Amygdala (tissue), 56 donors: ENCODE data around the gene GAB1.

Source experiments
- DNase-seq, 56 donors: peaks; one replicate each; lab custom pipeline; 2025; lab: John Stamatoyannopoulos, UW

Gene GAB1

DNA sequence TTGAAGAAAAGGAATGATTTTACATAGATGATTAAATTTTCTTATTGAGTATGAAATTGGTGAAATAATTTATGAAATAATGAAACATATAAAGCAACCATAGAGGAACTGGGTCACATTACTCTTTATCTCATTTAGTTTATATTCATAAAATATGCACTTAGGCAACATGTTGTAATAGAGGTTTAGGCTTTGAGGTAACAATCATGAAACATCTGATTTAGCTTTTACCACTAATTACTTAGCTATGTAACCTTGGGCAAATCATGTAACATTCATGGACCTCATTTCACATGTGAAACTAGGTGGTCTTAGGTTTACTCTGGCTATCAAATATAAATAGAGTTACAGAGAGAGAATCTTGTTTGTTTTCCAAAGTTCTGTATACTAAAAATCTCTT is 122.3 kb downstream of the GAB1 start:
- no peak for DNase-seq

DNA sequence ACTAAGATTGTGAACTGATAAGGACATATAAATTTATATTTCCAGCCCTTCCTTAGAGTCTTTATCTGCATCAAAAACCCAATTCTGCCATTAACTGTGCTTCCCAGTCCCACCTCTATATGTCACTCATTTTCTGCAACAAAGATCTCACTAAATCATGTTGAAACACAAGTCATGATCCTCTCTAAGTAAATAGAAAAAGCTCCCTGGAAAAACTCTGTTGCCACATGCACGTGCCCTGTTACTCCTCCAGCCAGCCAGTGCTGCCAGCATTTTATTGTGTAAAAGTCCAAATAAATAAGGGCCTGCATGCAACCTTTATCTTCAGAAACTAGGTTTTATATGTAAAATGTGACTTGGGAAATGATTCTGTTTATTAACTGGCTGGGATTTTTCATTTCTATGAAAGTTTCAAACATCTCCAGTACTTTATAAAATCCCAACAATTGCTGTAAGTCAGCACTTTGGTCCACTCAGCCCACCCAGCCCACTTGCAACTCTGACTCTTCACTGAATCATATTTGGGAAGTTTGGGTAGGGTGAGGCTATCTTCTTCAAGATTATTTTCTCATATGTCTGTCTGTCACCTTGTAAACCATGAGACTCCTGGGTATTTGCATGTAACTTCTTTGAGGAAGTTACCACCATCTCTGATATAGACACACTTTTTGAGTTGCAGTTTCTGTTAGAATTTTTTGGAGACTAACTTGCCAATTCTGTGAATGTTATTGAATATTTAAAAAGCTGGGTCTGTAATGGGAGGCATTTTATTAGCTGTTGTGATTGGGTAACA is 136.9 kb downstream of the GAB1 start:
- DNase-seq: no peak

DNA sequence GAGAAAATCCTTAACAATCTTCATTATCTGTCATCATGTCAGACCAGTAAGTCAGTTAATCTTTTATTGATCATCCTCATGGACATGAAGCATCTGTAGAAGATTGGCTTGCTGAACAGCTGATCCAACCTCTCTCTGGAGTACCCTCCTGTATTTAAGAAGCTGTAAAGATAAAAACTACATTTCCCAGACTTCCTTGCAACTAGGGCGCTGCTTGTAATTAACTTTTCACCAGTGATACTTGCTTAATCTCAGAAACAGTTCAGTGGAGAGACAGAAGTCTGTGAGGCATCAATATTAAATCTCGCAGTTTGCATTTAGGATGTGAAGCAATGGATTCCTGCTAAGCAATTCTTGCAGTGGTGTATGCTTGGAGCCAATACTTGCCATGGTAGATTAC is 140.8 kb downstream of the GAB1 start:
- no peak for DNase-seq

DNA sequence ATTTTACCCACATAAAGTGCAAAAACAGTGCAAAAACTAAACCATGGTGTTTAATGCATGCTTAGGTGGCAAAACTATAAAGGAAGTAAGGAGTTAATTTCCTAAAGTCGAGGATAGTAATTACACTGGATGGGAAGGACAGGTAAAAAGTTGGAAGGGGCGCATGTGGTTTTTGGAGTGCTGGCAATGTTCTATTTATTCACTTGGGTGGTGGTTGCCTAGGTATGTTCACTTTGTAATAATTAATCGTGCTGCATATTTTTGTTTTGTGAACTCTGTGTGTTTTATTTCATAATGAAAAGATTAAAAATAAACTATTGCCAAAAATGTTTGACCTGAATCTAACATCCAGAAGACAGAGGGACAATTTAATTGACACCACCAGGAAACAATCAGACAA is 144.7 kb downstream of the GAB1 start:
- DNase-seq: no peak

DNA sequence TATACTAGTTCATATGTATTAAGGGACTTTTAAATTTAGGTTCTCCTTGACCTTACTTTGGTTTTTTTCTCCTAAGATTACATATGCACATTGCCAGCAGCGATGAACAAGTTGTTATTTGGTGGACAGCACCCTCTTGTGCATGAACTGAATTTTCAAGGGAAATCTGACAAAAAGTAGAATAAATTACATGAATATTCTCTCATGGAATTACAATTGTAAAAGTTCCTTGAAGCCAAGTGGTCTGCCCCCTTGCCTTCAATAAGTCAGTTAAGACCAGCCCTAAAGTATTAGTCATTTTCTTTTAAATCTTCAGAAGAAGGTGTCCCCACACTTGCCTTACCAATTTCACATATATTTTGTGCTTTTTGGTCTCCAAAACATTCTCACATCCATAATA is 146.2 kb downstream of the GAB1 start:
- DNase-seq: peak in 8 of 56 donors; percentile 1 to 65 (median 14)

DNA sequence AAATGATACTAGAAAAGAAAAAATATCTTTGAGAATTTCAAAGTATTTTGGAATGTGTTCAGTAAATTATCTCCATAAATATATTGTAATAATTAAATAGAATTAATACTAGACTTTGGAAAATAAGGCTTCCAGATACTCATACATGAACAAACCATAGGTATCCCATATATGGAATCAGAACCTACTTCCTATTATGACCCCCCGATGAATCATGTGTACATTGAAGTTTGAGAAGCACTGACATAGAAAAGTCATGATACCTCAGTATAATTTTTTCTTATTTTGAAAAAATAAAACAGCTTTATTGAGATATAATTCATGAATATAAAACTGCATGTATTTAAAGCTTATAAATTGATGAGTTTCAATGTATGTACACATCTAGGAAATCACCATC is 149.6 kb downstream of the GAB1 start:
- DNase-seq: no peak

DNA sequence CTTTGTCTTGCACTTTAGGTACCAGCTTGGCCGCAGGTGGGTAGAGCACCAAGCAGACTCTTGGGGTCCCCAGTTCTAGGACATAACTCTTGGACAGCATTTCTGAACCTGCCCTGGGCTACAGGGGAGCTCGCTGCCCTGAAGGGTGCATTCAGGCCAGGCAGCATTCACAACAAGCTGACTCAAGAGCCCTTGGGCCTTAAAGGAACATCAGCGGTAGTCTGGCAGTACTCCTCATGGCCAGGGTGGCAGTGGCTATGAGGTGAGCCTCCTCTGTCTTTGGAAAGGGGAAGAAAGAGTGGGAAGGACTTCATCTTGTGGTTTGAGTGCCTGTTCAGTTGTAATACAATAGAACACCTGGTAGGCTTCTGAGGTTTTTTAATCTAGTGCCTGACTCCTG is 152.0 kb downstream of the GAB1 start:
- no peak for DNase-seq

DNA sequence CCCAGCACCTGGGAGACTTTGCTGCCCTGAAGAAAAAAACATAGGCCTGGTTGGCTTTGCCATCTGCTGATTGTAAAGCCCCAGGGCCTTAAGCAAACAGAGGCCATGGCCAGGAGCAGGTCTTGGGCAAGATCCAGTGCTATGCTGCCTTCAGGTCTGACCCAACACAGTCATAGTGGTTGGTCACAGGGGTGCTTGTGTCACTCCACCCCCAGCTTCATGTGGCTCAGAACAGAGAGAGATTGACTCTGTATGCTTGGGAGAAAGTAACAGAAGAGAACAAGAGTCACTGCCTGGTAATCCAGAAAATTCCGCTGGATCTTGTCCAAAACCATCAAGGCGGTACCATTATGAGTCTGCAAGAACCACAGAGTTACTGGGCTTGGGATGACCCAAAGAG is 152.4 kb downstream of the GAB1 start:
- no peak for DNase-seq

DNA sequence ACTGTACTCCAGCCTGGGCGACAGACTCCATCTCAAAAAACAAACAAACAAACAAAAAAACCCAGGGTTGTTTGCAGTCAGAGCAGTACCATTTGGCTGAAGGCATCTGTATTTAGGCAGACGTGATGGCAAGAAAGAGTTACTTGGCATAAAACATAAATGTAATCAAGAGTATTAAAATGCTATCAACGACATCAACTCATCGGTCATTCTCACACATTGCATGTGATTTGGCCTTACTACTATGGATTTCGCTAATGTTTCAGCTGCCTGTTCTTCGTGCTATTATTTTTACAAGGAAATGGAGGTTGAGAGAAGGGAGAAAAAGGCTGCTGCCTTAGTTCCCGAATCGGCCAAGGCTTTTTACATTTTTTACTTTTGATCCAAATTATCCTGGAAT is 161.3 kb downstream of the GAB1 start:
- DNase-seq: no peak

DNA sequence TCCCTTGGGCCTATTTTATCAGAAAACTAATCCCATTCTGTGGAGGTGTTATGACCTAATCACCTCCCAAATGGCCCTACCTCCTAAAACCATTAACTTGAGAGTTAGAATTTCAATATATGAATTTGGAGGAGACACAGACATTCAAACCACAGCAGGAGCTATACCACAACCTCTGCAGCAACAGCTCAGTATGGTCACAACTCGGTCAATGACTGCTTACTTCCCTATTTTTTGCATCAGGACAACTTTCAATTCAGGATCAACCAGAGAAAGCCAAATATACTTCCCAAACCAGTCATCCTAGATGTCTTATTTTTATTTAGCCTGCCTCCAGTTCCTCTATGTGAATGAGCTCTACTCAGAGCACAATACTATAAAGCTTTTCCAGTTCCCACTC is 165.6 kb downstream of the GAB1 start:
- no peak for DNase-seq

DNA sequence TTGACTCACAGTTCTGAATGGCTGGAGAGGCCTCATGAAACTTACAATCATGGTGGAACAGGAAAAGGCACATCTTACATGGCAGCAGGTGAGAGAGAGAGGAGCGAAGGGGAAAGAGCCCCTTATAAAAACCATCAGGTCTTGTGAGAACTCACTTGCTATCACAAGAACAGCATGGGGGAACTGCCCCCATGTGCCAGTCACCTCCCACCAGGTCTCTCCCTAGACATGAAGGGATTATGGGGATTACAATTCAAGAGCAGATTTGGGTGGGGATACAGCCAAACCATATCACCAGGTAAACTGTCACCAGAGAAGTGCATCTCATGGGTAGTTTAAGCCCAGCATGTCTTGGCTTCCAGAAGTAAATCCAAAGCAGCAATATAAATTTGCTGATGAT is 169.4 kb downstream of the GAB1 start:
- no peak for DNase-seq

DNA sequence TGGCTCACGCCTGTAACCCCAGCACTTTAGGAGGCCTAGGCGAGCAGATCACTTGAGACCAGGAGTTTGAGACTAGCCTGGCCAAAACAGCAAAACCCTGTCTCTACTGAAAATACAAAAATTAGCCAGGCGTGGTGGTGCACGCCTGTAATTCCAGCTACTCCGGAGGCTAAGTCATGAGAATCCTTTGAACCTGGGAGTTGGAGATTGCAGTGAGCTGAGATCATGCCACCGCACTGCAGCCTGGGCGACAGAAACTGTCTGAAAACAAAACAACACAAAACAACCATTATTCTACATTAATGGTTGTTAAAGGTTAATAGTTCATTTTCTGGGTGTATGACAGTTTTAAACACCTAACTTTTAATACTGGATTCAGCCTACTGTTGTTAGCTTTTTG is 175.2 kb downstream of the GAB1 start:
- DNase-seq: no peak

DNA sequence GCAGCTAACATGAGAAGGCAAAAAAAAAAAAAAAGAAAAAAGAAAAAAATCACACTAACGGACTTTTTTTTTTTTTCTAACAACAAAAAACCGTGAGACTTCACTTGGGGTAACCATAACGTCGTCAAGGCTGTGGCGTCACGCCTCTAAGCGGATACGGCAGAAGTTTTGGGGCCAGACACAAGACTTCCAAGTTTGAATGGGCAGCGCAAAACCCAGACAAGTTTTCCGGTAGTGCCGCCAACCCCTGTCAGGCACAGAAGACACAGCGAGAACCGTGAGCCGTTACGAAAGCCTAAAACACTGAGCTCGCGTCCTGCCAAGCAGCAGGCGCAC is 176.3 kb downstream of the GAB1 start:
- peak in 1 of 56 donors; percentile 69 for DNase-seq

DNA sequence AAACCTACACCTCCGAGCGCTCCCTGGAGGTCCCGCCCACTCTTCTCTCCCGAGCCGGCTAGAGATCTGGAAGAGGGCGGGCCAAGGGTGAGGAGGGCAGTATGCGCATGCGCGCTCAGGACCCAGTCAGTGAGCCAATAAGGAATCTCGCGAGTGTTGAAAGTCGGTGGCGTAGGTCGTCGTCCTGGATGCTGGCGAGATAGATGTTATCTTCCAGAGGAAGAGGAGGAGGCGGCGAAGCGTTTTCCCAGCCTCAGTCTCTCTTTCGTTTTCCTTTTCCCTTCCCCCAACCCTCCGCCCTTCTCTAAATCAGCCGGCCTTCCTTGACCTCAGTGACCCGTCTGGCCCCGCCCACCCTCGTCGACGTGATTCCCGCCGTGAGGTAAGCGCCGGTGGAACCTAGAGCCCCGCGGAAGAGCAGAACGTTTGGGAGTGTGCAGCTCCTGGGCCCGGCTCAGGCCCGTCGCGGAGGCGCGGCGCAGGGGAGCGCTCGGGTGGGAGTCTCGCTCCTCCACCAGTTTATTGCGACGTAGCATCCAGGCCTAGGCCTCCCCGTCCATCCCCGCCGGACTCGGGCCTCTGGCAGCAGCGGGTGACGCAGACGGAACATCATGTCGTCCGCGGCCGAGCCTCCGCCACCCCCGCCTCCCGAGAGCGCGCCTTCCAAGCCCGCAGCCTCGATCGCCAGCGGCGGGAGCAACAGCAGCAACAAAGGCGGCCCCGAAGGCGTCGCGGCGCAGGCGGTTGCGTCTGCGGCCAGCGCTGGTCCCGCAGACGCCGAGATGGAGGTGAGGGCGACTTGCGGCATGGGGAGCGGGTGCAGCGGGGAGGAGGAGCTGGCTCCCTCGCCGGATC is 176.9 kb downstream of the GAB1 start, which contains the start of gene SMARCA5:
SMARCA5 (plus strand) TSS at position 389 of the 855 bp plus-strand sequence; CDS start at position 612, 223 bp downstream.
- peak; percentile 27 to 99 (median 93) for DNase-seq

DNA sequence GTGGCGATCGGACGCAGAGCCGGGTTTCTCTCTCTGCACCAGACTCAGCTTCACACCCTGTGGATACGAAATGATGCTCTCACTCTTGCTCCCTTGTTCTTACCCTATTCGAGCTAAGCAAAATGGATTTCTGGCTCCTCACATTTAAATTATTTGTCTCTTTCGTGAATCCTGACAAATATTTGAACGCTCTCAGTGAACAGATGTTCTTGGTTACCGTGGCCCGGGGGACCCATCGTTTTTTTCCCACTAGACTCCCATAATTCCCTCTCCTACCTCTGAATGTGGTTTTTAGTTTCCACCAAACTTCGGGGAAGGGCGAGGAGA is 177.5 kb downstream of the GAB1 start:
- no peak for DNase-seq

DNA sequence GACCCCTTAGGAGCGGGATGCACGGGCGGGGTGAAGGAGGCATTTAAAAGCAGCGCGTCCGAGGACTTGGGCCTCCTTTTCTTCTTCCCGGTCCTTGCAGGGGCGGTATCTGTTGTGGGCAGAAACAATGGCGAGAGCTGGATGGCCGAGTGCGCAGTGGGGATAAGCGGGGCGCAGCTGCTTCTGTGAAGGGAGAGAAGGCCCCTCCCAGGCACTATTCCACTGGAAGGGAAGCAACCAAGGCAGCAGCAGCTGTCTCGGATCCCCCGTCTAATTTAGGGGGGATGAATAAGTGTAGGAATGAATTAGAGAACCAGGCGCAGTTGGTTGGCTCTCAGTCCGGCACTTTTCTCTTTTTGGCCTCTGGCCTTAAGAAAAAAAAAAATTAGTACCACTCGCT is 177.8 kb downstream of the GAB1 start:
- peak in 46 of 56 donors; percentile 3 to 66 (median 26) for DNase-seq

DNA sequence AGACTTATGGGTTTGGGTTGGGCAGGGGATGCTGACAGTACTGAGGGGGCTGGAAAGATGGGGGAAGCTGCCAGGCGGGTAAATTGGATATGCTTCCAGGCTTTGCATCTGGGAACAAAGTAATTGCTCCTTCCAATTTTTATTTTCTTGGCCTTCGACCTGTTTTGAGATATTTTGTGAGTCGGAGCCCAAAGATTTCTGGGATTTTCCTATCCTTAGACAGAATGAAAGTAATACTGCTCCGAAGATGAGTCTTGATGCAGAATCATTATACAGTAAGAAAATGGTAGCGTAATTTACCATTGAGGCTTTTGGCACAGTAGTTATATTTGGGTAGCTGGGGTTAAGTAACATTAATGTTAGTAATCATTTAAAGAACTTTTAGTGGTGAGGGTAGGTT is 178.2 kb downstream of the GAB1 start:
- DNase-seq: no peak

DNA sequence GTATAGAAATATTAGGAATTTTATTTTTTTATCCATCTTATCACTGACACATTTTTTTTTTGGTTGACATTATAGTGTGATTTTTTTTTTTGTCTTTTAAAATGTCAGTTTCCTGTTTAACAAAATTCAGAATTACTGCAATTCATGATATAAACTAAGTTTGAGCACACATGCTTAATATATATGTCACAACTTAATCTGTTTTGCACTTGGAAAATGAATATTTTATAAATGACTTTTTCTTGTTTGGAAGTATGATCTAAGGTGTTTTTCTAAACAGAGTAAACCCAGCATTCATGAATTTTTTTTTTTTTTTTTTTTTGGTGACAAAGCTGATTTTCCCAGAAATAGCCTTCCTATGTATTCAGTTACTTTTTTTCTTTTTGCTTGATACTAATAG is 179.2 kb downstream of the GAB1 start:
- DNase-seq: no peak

DNA sequence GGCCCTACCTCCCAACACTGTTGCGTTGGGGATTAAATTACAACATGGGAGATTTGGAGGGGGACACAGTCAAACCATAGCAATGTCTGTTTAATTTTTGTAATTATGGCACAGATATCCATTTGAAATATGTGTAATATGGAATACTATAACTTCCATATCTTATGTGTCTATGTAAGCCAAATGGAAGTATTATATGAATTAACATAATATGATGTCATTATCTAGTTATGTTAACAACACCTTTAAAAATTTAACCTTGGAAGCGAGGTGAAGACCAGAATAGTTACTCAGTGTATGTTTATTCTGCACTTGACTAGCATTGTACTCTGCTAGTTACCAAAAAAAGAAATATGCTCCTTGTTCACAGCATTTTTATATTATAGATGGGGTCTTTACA is 181.1 kb downstream of the GAB1 start:
- DNase-seq: no peak
